Measurements from ENCODE around the gene ZNF281.

DNA sequence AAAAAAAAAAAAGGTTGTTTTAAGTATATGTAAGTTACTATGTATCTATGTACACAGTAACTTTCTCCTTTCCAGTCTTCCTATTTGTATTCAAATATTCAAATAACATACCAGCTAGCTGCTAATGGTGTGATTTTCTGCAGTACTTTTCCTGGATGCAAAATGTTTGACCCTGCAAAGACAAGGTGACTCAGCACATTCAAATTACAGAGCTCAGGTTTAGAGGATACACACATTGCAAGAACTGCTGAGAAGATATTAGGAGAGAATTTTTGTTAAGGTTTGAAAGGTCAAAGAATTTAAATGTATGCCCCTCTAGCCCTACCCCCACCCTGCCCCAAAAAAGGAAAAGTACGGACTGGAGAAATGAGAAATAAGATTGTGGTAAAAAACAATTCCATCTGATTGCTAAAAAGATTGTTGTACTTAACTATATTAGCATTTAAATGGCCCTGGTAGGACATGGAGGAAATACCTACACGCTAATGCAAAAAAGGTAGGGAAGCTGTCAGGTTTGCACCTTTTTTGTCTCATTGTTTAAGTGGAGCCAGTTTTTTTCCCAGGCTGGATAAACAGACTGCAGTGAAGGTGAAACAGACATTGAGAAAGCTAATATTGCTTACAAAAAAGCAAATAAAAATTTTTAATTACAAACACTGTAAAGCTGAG, 45.6 kb downstream of the ZNF281 start:
- no peak for TF ChIP-seq ELF1 (IDR thresholded peaks at IDR 0.05)
- TF ChIP-seq, protein P1, sequence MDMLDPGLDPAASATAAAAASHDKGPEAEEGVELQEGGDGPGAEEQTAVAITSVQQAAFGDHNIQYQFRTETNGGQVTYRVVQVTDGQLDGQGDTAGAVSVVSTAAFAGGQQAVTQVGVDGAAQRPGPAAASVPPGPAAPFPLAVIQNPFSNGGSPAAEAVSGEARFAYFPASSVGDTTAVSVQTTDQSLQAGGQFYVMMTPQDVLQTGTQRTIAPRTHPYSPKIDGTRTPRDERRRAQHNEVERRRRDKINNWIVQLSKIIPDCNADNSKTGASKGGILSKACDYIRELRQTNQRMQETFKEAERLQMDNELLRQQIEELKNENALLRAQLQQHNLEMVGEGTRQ (IDR thresholded peaks at IDR 0.05; ENCODE audit: borderline replicate concordance, low read depth, low read length), result no peak
- TF ChIP-seq, protein P2, sequence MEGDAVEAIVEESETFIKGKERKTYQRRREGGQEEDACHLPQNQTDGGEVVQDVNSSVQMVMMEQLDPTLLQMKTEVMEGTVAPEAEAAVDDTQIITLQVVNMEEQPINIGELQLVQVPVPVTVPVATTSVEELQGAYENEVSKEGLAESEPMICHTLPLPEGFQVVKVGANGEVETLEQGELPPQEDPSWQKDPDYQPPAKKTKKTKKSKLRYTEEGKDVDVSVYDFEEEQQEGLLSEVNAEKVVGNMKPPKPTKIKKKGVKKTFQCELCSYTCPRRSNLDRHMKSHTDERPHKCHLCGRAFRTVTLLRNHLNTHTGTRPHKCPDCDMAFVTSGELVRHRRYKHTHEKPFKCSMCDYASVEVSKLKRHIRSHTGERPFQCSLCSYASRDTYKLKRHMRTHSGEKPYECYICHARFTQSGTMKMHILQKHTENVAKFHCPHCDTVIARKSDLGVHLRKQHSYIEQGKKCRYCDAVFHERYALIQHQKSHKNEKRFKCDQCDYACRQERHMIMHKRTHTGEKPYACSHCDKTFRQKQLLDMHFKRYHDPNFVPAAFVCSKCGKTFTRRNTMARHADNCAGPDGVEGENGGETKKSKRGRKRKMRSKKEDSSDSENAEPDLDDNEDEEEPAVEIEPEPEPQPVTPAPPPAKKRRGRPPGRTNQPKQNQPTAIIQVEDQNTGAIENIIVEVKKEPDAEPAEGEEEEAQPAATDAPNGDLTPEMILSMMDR (IDR thresholded peaks at IDR 0.05), result no peak
- TF ChIP-seq CHD2 (IDR thresholded peaks at IDR 0.05; ENCODE audit: low read length, partially characterized antibody), result no peak
- TF ChIP-seq, protein P3, sequence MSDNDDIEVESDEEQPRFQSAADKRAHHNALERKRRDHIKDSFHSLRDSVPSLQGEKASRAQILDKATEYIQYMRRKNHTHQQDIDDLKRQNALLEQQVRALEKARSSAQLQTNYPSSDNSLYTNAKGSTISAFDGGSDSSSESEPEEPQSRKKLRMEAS (IDR thresholded peaks at IDR 0.05; ENCODE audit: low read depth), result no peak
- no peak for TF ChIP-seq EP300 (IDR thresholded peaks at IDR 0.05; ENCODE audit: borderline replicate concordance in 1 of 2, low read depth in 1 of 2, low read length in 1 of 2)
- no peak for TF ChIP-seq POLR2AphosphoS5 (IDR thresholded peaks at IDR 0.05; ENCODE audit: low read depth, low read length)
- TF ChIP-seq, protein P4, sequence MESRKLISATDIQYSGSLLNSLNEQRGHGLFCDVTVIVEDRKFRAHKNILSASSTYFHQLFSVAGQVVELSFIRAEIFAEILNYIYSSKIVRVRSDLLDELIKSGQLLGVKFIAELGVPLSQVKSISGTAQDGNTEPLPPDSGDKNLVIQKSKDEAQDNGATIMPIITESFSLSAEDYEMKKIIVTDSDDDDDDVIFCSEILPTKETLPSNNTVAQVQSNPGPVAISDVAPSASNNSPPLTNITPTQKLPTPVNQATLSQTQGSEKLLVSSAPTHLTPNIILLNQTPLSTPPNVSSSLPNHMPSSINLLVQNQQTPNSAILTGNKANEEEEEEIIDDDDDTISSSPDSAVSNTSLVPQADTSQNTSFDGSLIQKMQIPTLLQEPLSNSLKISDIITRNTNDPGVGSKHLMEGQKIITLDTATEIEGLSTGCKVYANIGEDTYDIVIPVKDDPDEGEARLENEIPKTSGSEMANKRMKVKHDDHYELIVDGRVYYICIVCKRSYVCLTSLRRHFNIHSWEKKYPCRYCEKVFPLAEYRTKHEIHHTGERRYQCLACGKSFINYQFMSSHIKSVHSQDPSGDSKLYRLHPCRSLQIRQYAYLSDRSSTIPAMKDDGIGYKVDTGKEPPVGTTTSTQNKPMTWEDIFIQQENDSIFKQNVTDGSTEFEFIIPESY (IDR thresholded peaks at IDR 0.05; ENCODE audit: borderline replicate concordance, low read depth), result no peak
- no peak for TF ChIP-seq SMC3 (IDR thresholded peaks at IDR 0.05; ENCODE audit: low read depth, low read length)
- no peak for TF ChIP-seq RFX5 (IDR thresholded peaks at IDR 0.05; ENCODE audit: low read length)

All from SK-N-SH (cell line).